Measurements from ENCODE around the gene GBX1.

DNA sequence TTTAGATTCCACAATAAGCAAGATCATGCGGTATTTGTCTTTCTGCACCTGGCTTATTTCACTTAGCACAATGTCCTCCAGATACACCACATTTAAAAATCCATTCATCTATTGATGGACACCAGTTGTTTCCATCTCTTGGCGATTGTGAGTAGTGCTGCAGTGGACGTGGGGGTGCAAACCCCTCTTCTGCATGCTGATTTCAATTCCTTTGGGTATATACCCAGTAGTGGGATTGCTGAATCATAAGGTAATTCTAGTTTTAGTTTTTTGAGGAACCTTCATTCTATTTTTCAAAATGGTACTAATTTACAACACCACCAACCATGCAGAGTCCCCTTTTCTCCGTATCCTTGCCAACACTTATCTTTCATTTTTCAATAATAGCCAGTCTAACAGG, 21.5 kb upstream of the GBX1 start:
- TF ChIP-seq, protein P1, sequence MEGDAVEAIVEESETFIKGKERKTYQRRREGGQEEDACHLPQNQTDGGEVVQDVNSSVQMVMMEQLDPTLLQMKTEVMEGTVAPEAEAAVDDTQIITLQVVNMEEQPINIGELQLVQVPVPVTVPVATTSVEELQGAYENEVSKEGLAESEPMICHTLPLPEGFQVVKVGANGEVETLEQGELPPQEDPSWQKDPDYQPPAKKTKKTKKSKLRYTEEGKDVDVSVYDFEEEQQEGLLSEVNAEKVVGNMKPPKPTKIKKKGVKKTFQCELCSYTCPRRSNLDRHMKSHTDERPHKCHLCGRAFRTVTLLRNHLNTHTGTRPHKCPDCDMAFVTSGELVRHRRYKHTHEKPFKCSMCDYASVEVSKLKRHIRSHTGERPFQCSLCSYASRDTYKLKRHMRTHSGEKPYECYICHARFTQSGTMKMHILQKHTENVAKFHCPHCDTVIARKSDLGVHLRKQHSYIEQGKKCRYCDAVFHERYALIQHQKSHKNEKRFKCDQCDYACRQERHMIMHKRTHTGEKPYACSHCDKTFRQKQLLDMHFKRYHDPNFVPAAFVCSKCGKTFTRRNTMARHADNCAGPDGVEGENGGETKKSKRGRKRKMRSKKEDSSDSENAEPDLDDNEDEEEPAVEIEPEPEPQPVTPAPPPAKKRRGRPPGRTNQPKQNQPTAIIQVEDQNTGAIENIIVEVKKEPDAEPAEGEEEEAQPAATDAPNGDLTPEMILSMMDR (IDR thresholded peaks at IDR 0.05) = no peak
- no peak for TF ChIP-seq POLR2AphosphoS5 (IDR thresholded peaks at IDR 0.05)
- no peak for TF ChIP-seq POLR2A (IDR thresholded peaks at IDR 0.05; ENCODE audit: low read depth)
- no peak for TF ChIP-seq EP300 (IDR thresholded peaks at IDR 0.05)

Measured in esophagus muscularis mucosa (tissue), 4 donors.